CMK (cell line): Measurements from ENCODE around the gene DLL4.

Experiments used
- DNase-seq: peaks from one replicate; pipeline ENCODE4 v3.0.0-alpha.2; 2010; ENCODE audit warnings: low read depth

Gene DLL4

DNA sequence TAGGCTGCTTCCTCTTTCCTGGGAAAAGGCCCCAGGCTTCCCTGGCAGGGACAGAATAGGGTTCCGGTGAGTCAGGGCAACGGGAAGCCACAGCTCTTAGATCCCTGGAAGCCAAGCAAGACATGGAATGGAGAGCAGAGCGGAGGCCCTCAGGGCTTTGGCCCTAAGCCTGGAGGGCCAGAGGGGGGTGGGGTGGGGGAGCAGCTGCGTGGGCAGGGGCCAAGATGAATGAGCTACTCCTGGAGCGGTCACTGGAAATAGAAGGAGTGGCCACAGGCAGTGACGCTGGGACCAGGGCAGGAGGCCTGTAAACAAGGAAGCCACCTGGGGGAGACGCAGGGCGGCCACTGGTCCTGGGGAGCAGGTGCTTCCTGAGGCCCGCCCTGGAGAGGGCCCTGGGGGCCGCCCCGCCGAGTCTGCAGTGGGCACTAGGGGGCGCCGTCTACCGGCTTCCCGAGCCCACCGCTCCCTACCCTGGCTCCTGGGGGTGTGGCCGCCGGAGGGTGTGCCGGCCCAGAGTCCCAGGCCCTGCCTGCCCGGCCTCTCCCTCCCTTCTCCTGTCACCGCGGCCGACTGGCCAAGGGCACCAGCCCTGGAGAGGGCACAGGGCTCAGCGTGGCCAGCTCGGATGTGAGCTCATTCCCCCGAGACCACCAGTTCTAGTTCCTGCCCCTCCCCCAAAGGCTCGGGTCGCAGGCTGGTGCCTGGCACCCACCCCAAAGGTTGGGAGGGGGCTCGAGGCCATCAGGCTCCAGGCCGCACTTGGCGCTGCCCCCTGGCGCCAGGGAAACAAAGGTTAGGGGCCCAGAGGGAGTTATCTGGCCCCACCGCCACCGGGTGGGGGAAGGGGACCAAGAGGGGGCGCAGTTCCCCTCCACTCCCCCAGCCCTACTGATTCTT lies 22.8 kb upstream of the DLL4 start:
- no peak for DNase-seq

DNA sequence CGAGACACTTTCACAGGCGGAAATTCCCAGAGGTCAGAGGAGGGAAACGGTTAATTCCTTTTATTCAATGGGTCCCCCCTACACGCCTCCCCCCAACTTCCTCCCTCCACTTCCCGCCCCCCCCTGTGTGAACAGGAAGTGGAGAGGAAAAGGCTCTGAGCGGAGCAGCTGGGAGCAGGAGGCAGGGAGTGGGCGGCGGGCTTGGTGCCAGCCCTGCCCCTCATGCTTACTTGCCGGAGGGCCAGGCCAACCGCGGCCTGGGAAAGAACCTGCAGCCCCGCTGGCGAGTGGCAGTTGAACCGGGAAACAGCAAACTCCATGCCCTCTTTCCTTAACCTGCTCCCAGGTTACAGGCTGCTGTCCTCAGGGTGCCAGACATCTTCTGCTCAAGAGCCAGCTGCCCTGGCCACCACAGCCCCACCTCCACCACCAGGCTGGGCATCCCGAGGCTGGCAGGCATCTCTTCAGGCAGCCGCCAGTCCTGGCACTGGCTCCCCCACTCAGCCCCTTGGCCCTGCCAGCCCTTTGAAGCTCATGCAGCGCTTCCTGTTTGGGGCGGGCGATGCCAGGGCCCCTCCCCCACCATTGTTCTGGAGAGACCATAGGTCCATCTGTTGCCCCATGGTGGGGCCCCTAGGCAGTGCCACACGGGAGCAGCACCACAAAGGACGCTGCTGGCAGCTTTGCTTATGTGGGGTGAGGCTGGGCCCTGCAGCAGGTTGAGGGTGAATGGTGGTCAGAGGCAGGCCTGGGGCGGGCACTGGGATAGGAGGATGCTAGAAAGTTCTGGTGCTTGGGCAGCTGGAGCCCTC lies 21.9 kb upstream of the DLL4 start:
- DNase-seq = no peak

DNA sequence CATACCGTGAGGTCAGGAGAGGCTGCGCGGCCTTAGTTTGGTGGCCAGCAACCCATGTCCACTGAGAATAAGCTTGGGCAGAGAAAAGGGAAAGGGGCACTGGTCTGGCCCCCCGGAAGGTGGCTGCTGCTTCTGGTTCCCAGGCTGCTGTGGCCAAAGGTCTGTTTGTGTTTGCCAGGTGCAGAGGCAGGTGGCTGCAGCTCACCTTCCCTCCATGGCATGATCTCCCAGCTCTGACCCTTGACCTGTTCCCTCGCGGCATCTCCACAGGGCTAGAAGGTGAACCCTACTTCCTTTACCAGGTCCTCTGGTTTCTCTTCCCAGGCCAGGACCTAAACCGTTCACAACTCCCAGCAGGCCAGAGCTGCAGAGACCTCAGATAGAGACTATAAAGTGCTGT lies 21.0 kb upstream of the DLL4 start:
- no peak for DNase-seq

DNA sequence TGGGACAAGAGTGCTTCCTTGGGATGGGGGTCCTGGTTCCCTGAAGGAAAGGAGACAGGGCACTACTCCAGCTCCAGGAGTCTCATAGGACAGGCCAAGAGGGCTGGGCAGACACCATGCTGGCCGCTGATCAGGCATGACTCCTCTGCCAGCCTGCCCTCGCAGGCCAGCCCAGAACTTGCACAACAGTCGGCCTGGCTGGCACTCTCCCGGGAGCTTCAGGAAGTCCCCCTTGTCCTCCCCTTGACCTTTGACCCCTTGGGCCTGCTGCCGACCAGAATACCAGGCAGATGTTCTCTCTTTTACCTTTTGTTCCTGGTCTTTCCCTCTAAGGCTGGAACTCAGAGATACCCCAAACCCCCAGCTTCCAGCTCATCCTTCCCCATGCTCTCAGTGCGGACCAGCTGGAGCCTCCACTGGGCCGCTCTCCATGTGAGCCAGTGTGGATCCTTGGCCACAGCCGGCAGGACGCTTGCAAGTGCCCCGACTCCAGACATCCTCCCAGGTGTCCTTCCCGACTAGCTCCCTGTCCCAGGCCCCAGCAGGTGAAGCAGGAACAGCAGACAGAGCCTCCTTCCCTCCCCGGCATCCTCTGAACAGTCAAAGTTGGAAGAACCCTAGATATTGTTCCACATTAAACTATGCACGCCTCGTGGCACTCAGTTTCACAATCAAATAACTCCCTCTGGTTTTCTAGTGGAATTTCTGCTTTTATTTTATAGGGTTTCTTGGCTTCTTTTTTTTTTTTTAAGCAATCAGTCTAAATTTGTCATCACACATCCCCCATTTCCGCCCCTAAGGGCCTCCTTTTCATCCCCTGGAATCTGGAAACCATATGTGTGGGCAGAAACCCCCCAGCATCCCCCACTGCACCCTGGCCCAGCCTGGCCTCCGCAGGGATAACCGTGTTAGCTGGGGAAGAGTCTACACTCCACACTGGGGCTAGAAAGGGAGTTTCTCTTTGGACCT lies 19.2 kb upstream of the DLL4 start:
- DNase-seq = no peak

- no peak for DNase-seq
These were observed 18.0 kb upstream of the DLL4 start for GRCh38 chr15:40911141-40911540.

- no peak for DNase-seq
These were observed 17.4 kb upstream of the DLL4 start for GRCh38 chr15:40911693-40912092.

GRCh38 chr15:40912478-40912877 lies 16.7 kb upstream of the DLL4 start:
- no peak for DNase-seq

- DNase-seq = no peak
These were observed 15.1 kb upstream of the DLL4 start for GRCh38 chr15:40914013-40914412.

GRCh38 chr15:40914486-40914885 lies 14.7 kb upstream of the DLL4 start:
- DNase-seq = no peak

DNA sequence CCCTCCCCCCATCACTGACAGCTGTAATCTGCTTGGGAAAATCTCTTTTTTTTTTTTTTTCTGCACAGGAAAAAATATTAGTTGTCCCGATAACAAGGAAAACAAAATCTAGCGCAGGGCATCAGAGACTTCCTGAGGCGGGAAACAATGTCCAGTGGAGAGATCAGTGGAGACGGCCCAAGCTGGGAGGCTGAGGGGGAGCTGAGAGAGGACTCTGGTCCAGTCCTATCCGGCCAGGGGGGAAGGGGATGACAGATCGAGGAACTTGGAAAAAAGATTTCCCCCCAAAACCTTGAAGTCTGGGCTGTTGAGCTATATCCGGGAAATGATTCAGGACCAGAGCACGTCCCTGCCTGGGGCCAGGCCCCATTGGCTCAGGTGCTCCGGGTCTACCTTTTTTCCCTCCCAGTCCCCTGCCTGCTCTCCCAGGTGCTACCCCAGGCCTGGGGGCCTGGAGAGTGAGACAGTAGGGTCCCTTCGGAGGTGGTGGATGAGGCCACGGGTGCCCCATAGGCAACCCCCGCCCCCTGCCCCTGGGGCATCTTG lies 14.0 kb upstream of the DLL4 start:
- no peak for DNase-seq

DNA sequence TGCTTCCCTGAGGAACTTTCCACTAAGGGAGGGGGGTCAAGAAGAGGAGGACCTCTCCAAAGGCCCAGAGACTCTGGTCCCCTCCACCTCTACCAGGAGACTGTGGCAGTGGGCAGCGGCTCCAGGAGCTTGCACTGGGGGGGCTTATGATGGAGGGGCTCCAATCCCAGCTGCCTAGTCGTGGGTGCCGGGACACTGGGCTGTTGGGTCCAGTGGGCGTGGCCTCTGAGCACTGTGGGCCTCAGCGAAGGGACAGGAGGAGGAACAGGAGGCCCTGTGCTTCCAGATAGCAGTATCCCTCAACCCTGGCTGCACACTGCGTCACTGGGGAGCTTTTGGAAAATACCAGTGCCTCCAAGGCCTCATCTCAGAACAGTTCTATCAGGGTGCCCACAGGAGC lies 13.5 kb upstream of the DLL4 start:
- DNase-seq = no peak

DNA sequence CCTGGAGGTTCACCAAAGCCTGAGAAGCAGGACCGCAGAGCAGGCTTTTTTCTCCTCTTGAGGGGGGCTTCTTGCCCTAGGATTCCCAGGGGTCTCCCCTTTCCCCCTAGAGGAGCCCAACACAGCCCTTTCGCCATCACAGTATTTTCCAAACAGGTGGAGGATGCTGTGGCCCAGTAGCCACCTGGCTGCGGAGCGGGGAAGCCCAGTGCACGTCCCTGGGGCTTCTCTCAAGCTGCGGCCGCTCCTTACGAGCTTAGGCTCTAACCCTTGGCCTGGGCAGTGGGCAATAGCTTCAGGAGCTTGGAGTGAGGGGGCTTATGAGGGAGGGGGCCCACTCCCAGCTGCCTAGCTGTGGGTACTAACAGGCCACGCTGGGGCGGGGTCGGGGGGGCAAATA lies 11.6 kb upstream of the DLL4 start:
- DNase-seq = no peak

GRCh38 chr15:40918146-40918798 lies 10.9 kb upstream of the DLL4 start:
- DNase-seq = no peak

DNA sequence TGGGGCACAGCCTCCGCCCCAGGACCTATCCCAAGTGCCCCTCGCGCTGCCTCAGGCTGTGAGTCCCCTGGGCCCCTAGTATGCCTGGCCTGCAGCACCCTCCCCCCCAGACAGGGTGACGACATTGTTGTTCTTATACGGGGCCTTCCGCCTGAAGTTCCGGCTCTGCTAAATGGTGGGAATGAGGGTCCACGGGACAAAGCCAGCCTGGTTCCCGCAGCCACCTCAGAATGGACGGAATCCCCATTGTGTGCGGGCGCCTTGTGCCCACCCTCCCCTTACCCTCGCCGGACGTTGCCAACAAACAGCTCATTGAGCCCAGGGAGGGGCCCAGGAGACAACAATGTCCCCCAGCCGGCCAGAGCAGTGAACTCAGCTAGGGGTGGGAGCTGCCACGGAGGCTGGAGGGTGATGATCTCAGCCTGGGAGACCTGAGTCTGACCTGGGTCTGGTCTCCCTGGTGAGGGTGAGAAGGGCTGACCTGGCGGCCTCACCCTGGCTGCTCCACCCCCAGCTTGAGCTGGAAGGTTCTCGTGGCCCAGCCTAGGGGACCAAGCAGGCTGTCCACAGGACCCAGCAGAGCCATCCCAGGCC lies 10.2 kb upstream of the DLL4 start:
- no peak for DNase-seq

DNA sequence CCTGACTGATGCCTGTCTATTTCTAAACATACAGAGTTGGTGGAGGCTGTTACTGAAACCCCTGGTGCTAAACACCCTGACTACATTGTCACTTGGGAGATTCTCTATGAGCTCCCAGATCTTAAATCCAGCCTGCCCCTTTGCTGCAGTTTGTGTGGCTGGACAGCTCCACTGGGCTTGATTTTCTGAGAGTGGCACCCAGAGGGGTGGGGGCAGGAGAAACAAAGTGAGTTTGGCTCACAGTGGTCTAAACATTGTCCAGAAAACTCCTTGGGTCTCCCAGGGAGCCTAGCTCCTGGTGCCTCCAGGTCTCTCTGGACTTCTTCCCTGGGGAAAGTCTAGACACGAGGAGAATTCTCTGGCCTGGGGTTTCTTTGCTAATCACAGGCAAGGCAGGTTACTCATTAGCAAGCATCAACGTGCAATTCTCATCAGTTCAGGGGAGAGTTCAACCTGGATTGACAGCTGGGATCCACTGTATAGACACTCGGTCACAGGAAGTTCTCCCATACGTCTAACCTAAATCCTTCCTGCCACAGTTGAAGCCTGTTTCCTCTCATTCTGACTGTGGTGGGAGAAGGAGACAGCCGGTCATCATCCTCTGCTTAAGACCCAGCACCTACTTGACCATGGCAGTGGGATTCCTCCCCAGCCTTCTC lies 7.1 kb upstream of the DLL4 start:
- no peak for DNase-seq

GRCh38 chr15:40922608-40923005 lies 6.5 kb upstream of the DLL4 start:
- no peak for DNase-seq

DNA sequence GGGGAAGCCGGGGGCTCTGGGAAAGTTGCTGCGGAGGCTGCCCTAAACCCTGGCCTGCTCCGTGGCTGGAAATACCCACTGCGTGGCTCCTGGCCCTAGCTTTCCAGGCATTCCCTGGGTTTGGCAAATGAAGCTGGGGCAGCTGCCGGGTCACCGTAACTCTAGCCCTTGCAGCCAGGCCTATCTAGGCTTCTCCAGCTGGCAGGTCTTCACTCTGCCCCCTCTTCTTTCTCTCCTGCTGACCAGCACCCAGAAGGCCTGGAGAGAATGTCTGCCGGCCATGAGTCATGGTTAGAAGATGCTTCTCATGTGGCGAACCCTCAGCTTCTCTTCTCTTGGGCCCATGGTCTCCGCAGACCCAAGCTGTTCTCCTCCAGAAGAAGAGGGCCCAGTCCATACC lies 5.6 kb upstream of the DLL4 start:
- DNase-seq = no peak

GRCh38 chr15:40925495-40925862 lies 3.7 kb upstream of the DLL4 start:
- DNase-seq = no peak

- DNase-seq = no peak
These were observed 3.1 kb upstream of the DLL4 start for GRCh38 chr15:40925863-40926658.
